ENCODE data around the gene HRH3.

The HRH3 gene

GRCh38 chr20:62167474-62167873 is 52.6 kb downstream of the HRH3 start:
- H3K27ac ChIP-seq = no peak overlapping the region
- H3K4me3 ChIP-seq = no peak overlapping the region

GRCh38 chr20:62165762-62166399 is 54.2 kb downstream of the HRH3 start:
- Histone ChIP-seq H3K27ac (no peak overlapping the region), H3K4me3 (no peak overlapping the region)

Data from skin epidermis (tissue), 12 donors.